Measurements from ENCODE around the gene BCKDHA.

The BCKDHA gene

DNA sequence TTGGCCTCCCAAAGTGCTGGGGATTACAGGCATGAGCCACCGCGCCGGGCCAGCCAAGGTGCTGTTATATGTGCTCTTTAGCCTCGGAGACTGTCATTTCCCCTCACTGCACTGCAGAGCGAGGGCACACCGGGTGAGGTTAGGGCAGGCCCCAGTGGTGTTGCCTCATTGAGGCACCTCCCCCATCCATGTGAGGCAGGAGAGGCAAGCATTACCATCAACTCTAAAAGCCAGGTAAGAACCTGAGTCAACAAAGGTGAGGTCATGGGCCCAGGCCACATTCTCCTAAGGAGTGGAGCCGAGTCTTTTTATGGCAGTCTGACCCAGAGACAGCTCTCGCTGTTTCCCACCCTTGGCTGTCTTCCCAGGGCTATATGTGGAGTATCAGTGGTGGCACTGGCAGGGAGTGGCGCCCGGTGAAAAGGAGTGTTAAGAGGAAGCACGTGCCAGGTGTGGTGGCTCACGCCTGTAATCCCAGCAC lies 18.6 kb downstream of the BCKDHA start:
- no peak overlapping the region for H2AFZ ChIP-seq (ENCODE audit: low read length, unreplicated experiment)
- H3K27ac ChIP-seq (ENCODE audit: low read depth, low read length), result no peak overlapping the region
- no peaks in the 10 kb centered on the region for H3K4me1 ChIP-seq (ENCODE audit: control insufficient read depth, insufficient read depth, low read length, unreplicated experiment)
- H3K27me3 ChIP-seq (ENCODE audit: insufficient read depth, low read length), result no peaks in the 10 kb centered on the region
- H3K79me2 ChIP-seq (ENCODE audit: control insufficient read depth, insufficient read depth, low read length, unreplicated experiment), result no peaks in the 10 kb centered on the region
- H3K36me3 ChIP-seq (ENCODE audit: insufficient read depth, low read length), result no peaks in the 10 kb centered on the region
- H3K4me3 ChIP-seq (ENCODE audit: low read depth, low read length), result no peak overlapping the region

DNA sequence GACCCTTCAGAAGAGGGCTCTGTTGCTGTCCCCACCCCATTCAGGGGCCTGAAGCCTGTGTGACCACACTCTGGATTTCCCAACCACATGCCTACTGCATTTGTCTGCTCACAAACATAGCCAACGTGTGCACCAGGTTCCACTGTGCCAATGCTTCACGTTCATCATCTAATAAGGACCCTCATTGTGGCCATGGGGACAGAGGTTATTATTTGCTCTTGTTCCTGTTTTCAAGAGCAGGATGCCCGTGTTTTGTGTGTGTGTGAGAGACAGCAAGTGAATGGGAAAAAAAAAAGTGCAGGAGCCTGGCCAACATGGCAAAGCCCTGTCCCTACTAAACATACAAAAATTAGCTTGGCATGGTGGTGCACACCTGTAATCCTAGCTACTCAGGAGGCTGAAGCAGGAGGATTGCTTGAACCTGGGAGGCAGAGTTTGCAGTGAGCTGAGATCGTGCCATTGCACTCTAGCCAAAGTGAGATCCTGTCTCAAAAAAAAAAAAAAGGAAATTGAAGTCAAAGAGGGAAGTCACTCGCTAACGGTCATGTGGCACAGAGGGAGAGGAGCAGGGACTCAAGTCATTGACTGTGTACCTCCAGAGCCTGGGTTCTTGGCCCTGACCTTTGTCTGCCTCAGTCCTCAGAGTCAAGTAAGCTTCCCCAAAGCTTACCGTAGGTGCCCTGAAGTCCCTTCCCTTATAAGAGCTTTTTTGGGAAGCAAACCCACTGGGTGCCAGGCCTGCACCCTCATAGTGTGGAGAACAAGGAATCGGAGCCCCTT lies 22.7 kb downstream of the BCKDHA start:
- H3K4me1 ChIP-seq (ENCODE audit: control insufficient read depth, insufficient read depth, low read length, unreplicated experiment), result no peaks in the 10 kb centered on the region
- no peaks in the 10 kb centered on the region for H3K79me2 ChIP-seq (ENCODE audit: control insufficient read depth, insufficient read depth, low read length, unreplicated experiment)
- H3K4me3 ChIP-seq (ENCODE audit: low read depth, low read length), result no peak overlapping the region
- H3K27ac ChIP-seq (ENCODE audit: low read depth, low read length), result no peak overlapping the region
- H3K27me3 ChIP-seq (ENCODE audit: insufficient read depth, low read length), result no peaks in the 10 kb centered on the region
- no peak overlapping the region for H2AFZ ChIP-seq (ENCODE audit: low read length, unreplicated experiment)
- no peaks in the 10 kb centered on the region for H3K36me3 ChIP-seq (ENCODE audit: insufficient read depth, low read length)

GRCh38 chr19:41421314-41421713 lies 23.7 kb downstream of the BCKDHA start:
- H3K36me3 ChIP-seq (ENCODE audit: insufficient read depth, low read length), result no peaks in the 10 kb centered on the region
- no peak overlapping the region for H3K4me3 ChIP-seq (ENCODE audit: low read depth, low read length)
- H2AFZ ChIP-seq (ENCODE audit: low read length, unreplicated experiment), result no peak overlapping the region
- no peaks in the 10 kb centered on the region for H3K79me2 ChIP-seq (ENCODE audit: control insufficient read depth, insufficient read depth, low read length, unreplicated experiment)
- H3K4me1 ChIP-seq (ENCODE audit: control insufficient read depth, insufficient read depth, low read length, unreplicated experiment), result no peaks in the 10 kb centered on the region
- no peaks in the 10 kb centered on the region for H3K27me3 ChIP-seq (ENCODE audit: insufficient read depth, low read length)
- H3K27ac ChIP-seq (ENCODE audit: low read depth, low read length), result no peak overlapping the region

DNA sequence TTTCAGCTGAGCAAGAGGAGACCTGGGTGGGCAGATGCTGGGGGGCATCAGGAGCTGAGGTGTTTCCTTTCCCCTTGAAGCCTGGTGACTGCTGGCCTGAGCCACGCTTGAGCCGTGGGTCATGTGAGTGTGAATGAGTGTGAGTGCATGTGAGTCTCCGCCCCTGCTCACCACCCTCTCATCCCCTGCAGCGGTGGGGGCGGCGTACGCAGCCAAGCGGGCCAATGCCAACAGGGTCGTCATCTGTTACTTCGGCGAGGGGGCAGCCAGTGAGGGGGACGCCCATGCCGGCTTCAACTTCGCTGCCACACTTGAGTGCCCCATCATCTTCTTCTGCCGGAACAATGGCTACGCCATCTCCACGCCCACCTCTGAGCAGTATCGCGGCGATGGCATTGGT lies 24.4 kb downstream of the BCKDHA start:
- H3K4me1 ChIP-seq (ENCODE audit: control insufficient read depth, insufficient read depth, low read length, unreplicated experiment), result no peaks in the 10 kb centered on the region
- no peak overlapping the region for H3K27ac ChIP-seq (ENCODE audit: low read depth, low read length)
- H3K79me2 ChIP-seq (ENCODE audit: control insufficient read depth, insufficient read depth, low read length, unreplicated experiment), result no peaks in the 10 kb centered on the region
- no peaks in the 10 kb centered on the region for H3K27me3 ChIP-seq (ENCODE audit: insufficient read depth, low read length)
- no peak overlapping the region for H3K4me3 ChIP-seq (ENCODE audit: low read depth, low read length)
- H3K36me3 ChIP-seq (ENCODE audit: insufficient read depth, low read length), result no peaks in the 10 kb centered on the region
- no peak overlapping the region for H2AFZ ChIP-seq (ENCODE audit: low read length, unreplicated experiment)

- no peaks in the 10 kb centered on the region for H3K36me3 ChIP-seq (ENCODE audit: insufficient read depth, low read length)
These were observed 24.8 kb downstream of the BCKDHA start for GRCh38 chr19:41422456-41422855.

DNA sequence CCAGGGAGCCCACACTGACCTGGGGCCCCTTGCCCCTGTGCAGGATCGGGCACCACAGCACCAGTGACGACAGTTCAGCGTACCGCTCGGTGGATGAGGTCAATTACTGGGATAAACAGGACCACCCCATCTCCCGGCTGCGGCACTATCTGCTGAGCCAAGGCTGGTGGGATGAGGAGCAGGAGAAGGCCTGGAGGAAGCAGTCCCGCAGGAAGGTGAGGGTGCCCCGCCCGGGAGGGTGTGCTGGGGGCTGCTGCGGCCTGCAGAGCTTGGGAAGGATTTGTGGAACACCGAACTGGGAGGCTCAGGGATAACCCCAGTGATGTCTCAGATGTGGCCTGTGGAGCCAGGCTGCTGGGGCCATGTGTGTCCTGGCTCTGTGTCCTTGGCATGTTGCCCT lies 25.3 kb downstream of the BCKDHA start:
- Histone ChIP-seq H3K27ac (ENCODE audit: low read depth, low read length) (no peak overlapping the region), H3K36me3 (ENCODE audit: insufficient read depth, low read length) (no peaks in the 10 kb centered on the region), H2AFZ (ENCODE audit: low read length, unreplicated experiment) (no peak overlapping the region), H3K27me3 (ENCODE audit: insufficient read depth, low read length) (no peaks in the 10 kb centered on the region), H3K79me2 (ENCODE audit: control insufficient read depth, insufficient read depth, low read length, unreplicated experiment) (no peaks in the 10 kb centered on the region), H3K4me1 (ENCODE audit: control insufficient read depth, insufficient read depth, low read length, unreplicated experiment) (no peaks in the 10 kb centered on the region), H3K4me3 (ENCODE audit: low read depth, low read length) (no peak overlapping the region)

More at GRCh38 chr19:41422456-41422855, 24.8 kb downstream of the BCKDHA start:
- H3K27me3 ChIP-seq (ENCODE audit: insufficient read depth, low read length), result no peaks in the 10 kb centered on the region
- no peaks in the 10 kb centered on the region for H3K79me2 ChIP-seq (ENCODE audit: control insufficient read depth, insufficient read depth, low read length, unreplicated experiment)
- H3K27ac ChIP-seq (ENCODE audit: low read depth, low read length), result no peak overlapping the region
- no peak overlapping the region for H3K4me3 ChIP-seq (ENCODE audit: low read depth, low read length)
- no peak overlapping the region for H2AFZ ChIP-seq (ENCODE audit: low read length, unreplicated experiment)
- H3K4me1 ChIP-seq (ENCODE audit: control insufficient read depth, insufficient read depth, low read length, unreplicated experiment), result no peaks in the 10 kb centered on the region

GRCh38 chr19:41424335-41425173 lies 26.9 kb downstream of the BCKDHA start:
- no peaks in the 10 kb centered on the region for H3K36me3 ChIP-seq (ENCODE audit: insufficient read depth, low read length)
- no peak overlapping the region for H3K27ac ChIP-seq (ENCODE audit: low read depth, low read length)
- no peak overlapping the region for H2AFZ ChIP-seq (ENCODE audit: low read length, unreplicated experiment)
- no peaks in the 10 kb centered on the region for H3K4me1 ChIP-seq (ENCODE audit: control insufficient read depth, insufficient read depth, low read length, unreplicated experiment)
- no peaks in the 10 kb centered on the region for H3K79me2 ChIP-seq (ENCODE audit: control insufficient read depth, insufficient read depth, low read length, unreplicated experiment)
- no peak overlapping the region for H3K4me3 ChIP-seq (ENCODE audit: low read depth, low read length)
- H3K27me3 ChIP-seq (ENCODE audit: insufficient read depth, low read length), result no peaks in the 10 kb centered on the region

- Histone ChIP-seq H3K4me1 (ENCODE audit: control insufficient read depth, insufficient read depth, low read length, unreplicated experiment) (no peaks in the 10 kb centered on the region), H3K79me2 (ENCODE audit: control insufficient read depth, insufficient read depth, low read length, unreplicated experiment) (no peaks in the 10 kb centered on the region), H3K4me3 (ENCODE audit: low read depth, low read length) (no peak overlapping the region), H3K36me3 (ENCODE audit: insufficient read depth, low read length) (no peaks in the 10 kb centered on the region), H2AFZ (ENCODE audit: low read length, unreplicated experiment) (no peak overlapping the region), H3K27ac (ENCODE audit: low read depth, low read length) (no peak overlapping the region), H3K27me3 (ENCODE audit: insufficient read depth, low read length) (no peaks in the 10 kb centered on the region)
These were observed 27.8 kb downstream of the BCKDHA start for GRCh38 chr19:41425174-41426115.

DNA sequence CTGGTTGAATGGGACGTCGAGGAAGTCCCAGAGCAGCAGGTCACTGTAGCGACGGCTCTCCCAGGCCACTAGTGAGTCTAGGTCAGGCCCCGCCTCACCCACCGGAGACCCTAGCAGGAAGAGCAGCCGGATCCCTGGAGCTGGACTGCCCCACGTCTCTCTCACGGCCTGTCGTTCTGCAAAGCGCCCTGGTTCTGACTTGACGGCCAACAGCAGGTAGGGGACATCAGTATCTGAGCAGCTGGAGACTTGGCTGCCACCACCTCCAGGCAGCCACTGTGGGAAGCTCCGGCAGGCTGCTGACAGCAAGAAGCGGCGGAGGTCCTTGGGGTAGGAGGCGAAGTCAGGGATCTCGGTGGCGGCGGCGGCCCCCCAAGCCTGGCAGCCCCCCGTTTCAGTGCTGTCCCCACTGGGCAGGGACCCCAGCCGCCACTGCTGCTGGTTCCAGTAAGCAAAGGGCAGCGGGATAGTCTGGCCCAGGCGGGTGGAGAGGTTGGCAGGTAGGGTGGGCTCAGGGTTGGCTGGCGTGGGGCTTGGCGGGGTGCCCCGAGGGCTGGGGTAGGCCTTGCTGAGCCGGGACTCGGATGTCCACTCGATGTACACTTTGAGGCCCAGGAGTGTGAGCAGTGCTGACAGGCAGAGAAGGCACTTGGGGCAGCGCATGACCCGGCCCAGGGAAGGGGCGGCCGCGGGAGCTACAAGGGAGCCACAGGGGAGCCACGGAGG lies 28.7 kb downstream of the BCKDHA start:
- Histone ChIP-seq H3K4me1 (ENCODE audit: control insufficient read depth, insufficient read depth, low read length, unreplicated experiment) (no peaks in the 10 kb centered on the region), H3K27ac (ENCODE audit: low read depth, low read length) (no peak overlapping the region), H2AFZ (ENCODE audit: low read length, unreplicated experiment) (no peak overlapping the region), H3K27me3 (ENCODE audit: insufficient read depth, low read length) (no peaks in the 10 kb centered on the region), H3K4me3 (ENCODE audit: low read depth, low read length) (no peak overlapping the region), H3K36me3 (ENCODE audit: insufficient read depth, low read length) (no peaks in the 10 kb centered on the region), H3K79me2 (ENCODE audit: control insufficient read depth, insufficient read depth, low read length, unreplicated experiment) (no peaks in the 10 kb centered on the region)
